GM19099 (cell line): Measurements from ENCODE around the gene PNMA8C.

Experiments
- POLR2A ChIP-seq: IDR thresholded peaks from 3 replicates; pipeline ENCODE4 v1.6.1; 2011; ENCODE audit warnings: low read depth; ENCODE audit not compliant: insufficient read length; ENCODE audit errors: extremely low read depth

The PNMA8C gene

GRCh38 chr19:46428239-46429135 lies at the start of gene PNMA8C:
Gene PNMA8C (minus strand): TSS chr19:46428936. CDS start chr19:46428359, 577 bp downstream.
- no peak for TF ChIP-seq POLR2A

- no peak for TF ChIP-seq POLR2A
Measured at GRCh38 chr19:46475986-46476385, 47.2 kb upstream of the PNMA8C start.

- TF ChIP-seq POLR2A = no peak
Measured at GRCh38 chr19:46474211-46474610, 45.5 kb upstream of the PNMA8C start.

GRCh38 chr19:46472592-46472991 lies 43.9 kb upstream of the PNMA8C start:
- no peak for TF ChIP-seq POLR2A

GRCh38 chr19:46471811-46472543 lies 43.2 kb upstream of the PNMA8C start:
- no peak for TF ChIP-seq POLR2A

- TF ChIP-seq POLR2A = no peak
Measured at GRCh38 chr19:46471116-46471733, 42.5 kb upstream of the PNMA8C start, which contains the start of gene PNMA8A. Gene PNMA8A (minus strand): TSS chr19:46471563. CDS start chr19:46471035, 528 bp downstream.

- TF ChIP-seq POLR2A = no peak
Measured at GRCh38 chr19:46470376-46470775, 41.6 kb upstream of the PNMA8C start.

GRCh38 chr19:46469541-46470185 lies 40.9 kb upstream of the PNMA8C start:
- no peak for TF ChIP-seq POLR2A

- TF ChIP-seq POLR2A = no peak
Measured at GRCh38 chr19:46466536-46467196, 37.9 kb upstream of the PNMA8C start.

- TF ChIP-seq POLR2A = no peak
Measured at GRCh38 chr19:46463516-46463915, 34.8 kb upstream of the PNMA8C start.

- TF ChIP-seq POLR2A = no peak
Measured at GRCh38 chr19:46461537-46461936, 32.8 kb upstream of the PNMA8C start.

- no peak for TF ChIP-seq POLR2A
Measured at GRCh38 chr19:46460981-46461380, 32.2 kb upstream of the PNMA8C start.

- TF ChIP-seq POLR2A = no peak
Measured at GRCh38 chr19:46460055-46460454, 31.3 kb upstream of the PNMA8C start.

GRCh38 chr19:46456930-46457329 lies 28.2 kb upstream of the PNMA8C start:
- TF ChIP-seq POLR2A = no peak
